ENCODE results near the gene VAV2. TPM values are rescaled to one million over a fixed set of nuclear protein-coding genes. Genes with fewer than 3 reads are reported as not detected.

Gene VAV2
- total RNA-seq, 1 donor from 2014 or later = 24.4 TPM

DNA sequence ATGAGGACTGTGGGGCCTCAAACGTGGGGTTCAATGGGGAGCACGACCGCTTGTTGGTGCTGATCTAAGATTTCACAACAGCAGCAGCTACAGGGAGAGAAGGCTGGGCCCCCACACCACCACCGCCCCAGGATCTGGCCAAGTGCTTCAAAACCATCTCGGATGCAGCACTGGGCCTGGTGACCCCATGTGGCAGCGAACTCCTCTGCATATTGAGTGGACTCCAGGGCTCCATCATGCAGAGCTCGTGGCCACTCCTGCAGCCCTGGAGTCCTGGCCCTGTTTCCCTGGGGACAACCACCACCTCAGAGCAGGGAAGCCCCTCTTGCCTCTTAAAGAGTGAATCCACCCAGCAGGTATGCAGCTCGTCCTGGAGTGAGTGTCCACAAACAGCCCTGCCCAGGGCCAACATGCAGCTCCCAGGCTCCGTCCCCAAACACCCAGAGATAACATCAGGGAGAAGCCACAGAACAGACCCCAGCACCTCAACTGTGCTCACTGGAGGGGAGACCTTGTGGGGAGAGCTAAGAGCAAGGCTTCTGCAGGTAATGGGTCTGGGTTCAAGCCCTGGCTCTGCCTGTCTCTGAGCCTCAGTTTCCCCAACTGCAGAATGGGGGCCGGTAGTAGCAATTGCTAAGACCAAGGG, 150.8 kb downstream of the VAV2 start:
- Mint-ChIP-seq H3K27me3 (ENCODE audit: unreplicated experiment) (no peaks in the 10 kb centered on the region), H3K27ac (ENCODE audit: unreplicated experiment) (no peak overlapping the region), H3K36me3 (ENCODE audit: unreplicated experiment) (no peaks in the 10 kb centered on the region), H3K9me3 (ENCODE audit: unreplicated experiment) (no peaks in the 10 kb centered on the region), H3K4me1 (ENCODE audit: unreplicated experiment) (peaks cover 58% of the 10 kb centered on the region), H3K4me3 (ENCODE audit: unreplicated experiment) (no peak overlapping the region)
- no peak for DNase-seq (ENCODE audit: extremely low spot score, unreplicated experiment)
- TF ChIP-seq, protein P1, sequence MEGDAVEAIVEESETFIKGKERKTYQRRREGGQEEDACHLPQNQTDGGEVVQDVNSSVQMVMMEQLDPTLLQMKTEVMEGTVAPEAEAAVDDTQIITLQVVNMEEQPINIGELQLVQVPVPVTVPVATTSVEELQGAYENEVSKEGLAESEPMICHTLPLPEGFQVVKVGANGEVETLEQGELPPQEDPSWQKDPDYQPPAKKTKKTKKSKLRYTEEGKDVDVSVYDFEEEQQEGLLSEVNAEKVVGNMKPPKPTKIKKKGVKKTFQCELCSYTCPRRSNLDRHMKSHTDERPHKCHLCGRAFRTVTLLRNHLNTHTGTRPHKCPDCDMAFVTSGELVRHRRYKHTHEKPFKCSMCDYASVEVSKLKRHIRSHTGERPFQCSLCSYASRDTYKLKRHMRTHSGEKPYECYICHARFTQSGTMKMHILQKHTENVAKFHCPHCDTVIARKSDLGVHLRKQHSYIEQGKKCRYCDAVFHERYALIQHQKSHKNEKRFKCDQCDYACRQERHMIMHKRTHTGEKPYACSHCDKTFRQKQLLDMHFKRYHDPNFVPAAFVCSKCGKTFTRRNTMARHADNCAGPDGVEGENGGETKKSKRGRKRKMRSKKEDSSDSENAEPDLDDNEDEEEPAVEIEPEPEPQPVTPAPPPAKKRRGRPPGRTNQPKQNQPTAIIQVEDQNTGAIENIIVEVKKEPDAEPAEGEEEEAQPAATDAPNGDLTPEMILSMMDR (IDR thresholded peaks at IDR 0.05) = no peak

DNA sequence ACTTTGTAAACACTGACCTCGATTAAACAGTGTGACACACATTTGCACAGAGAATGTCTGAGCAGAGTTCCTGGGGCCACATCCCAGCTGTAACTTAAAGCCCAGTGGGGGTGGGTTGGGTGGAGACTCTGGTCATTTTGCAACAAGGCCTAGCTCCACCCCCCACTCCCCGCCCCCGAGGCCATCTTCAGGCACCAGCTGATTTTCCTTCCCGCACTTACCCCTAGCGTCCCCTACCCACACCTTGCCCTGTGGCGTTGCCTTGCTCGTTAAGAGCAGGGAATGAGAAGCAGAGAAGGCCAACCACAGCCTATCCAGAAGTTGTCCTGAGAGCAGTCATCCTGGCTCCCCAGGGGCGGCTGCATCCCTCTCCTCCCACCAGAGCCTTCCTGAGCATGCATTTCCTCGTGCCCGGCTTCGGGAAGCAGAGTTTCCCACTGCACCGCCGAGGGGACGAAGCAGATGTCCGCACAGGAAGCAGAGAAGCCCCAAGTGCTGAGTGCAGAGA, 152.2 kb downstream of the VAV2 start:
- no peak for DNase-seq (ENCODE audit: extremely low spot score, unreplicated experiment)
- Mint-ChIP-seq H3K9me3 (ENCODE audit: unreplicated experiment) (no peaks in the 10 kb centered on the region), H3K4me1 (ENCODE audit: unreplicated experiment) (peaks cover 53% of the 10 kb centered on the region), H3K27me3 (ENCODE audit: unreplicated experiment) (no peaks in the 10 kb centered on the region), H3K4me3 (ENCODE audit: unreplicated experiment) (peak overlapping the region; percentile 2), H3K27ac (ENCODE audit: unreplicated experiment) (peak overlapping the region; percentile 34), H3K36me3 (ENCODE audit: unreplicated experiment) (no peaks in the 10 kb centered on the region)
- TF ChIP-seq, protein P1 (IDR thresholded peaks at IDR 0.05) = no peak

- H3K4me3 Mint-ChIP-seq (ENCODE audit: unreplicated experiment) = no peak overlapping the region
- TF ChIP-seq, protein P1 (IDR thresholded peaks at IDR 0.05) = no peak
- H3K4me1 Mint-ChIP-seq (ENCODE audit: unreplicated experiment) = peaks cover 46% of the 10 kb centered on the region
- H3K27me3 Mint-ChIP-seq (ENCODE audit: unreplicated experiment) = no peaks in the 10 kb centered on the region
- no peaks in the 10 kb centered on the region for H3K9me3 Mint-ChIP-seq (ENCODE audit: unreplicated experiment)
- DNase-seq (ENCODE audit: extremely low spot score, unreplicated experiment) = no peak
- H3K36me3 Mint-ChIP-seq (ENCODE audit: unreplicated experiment) = no peaks in the 10 kb centered on the region
- no peak overlapping the region for H3K27ac Mint-ChIP-seq (ENCODE audit: unreplicated experiment)
These were observed 153.1 kb downstream of the VAV2 start for GRCh38 chr9:133838859-133839507.

DNA sequence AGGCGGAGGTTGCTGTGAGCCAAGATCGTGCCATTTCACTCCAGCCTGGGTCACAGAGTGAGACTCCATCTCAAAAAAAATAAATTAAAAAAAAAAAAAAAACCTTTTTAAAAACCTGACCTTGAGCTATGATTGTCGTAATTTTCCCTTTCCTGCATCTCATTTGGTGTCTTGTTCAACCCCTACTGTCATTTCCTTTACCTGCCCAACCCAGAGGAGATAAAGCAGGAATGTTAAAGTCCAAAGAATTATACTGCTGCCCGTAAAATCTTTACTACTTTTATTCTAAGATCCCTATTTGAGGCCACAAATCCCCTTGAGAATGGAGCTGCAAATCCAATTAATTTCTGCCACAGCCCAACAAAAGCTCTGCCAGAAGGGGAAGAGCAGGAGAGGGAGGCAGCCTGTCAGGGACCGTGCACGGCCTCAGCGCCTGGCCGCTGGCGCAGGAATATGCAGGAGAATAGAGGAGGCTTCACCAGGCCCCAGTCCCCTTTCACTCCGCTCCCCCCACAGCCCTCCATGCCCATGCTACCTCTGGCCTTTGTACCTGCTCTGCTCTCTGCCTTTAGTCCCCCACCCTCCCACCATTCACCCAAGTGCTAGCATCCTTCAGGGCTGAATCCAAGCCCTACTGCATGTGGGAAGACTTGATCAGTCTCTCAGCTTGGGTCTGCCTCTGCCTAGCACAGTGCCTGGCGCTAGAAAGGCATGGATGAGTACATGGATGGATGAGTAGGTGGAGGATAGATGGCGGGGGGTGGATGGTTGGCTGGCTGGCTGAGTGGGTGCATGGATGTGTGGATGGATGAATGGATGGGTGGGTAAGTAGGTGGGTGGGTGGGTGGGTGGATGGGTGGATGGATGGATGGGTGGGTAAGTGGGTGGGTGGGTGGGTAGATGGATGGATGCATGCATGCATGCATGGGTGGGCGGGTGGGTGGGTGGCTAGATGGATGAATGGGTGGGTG, 154.2 kb downstream of the VAV2 start:
- no peak for DNase-seq (ENCODE audit: extremely low spot score, unreplicated experiment)
- H3K27ac Mint-ChIP-seq (ENCODE audit: unreplicated experiment) = no peak overlapping the region
- H3K9me3 Mint-ChIP-seq (ENCODE audit: unreplicated experiment) = no peaks in the 10 kb centered on the region
- H3K4me1 Mint-ChIP-seq (ENCODE audit: unreplicated experiment) = peaks cover 36% of the 10 kb centered on the region
- TF ChIP-seq, protein P1 (IDR thresholded peaks at IDR 0.05) = no peak
- no peak overlapping the region for H3K4me3 Mint-ChIP-seq (ENCODE audit: unreplicated experiment)
- no peaks in the 10 kb centered on the region for H3K36me3 Mint-ChIP-seq (ENCODE audit: unreplicated experiment)
- no peaks in the 10 kb centered on the region for H3K27me3 Mint-ChIP-seq (ENCODE audit: unreplicated experiment)
